GM23338 (cell line): Measurements from ENCODE around the gene COL9A1. TPM values are rescaled to one million over a fixed set of nuclear protein-coding genes. Genes with fewer than 3 reads are reported as not detected.

Experiments
- ATAC-seq: fragments of 200-7000 bp; cut with Tn5 transposase; 3 replicates; pipeline ENCODE4 v1.9.1; 2020
- DNase-seq: peaks from one replicate; pipeline ENCODE4 v3.0.0-alpha.2; 2015; ENCODE audit warnings: low spot score
- H2AFZ ChIP-seq: fragments of 200-600 bp; sonication (generic); 2 replicates; pipeline ENCODE4 v1.8.0; 2016; ENCODE audit warnings: antibody characterized with exemption, mild to moderate bottlenecking, moderate library complexity
- H3F3A ChIP-seq: fragments of 200-600 bp; sonication (generic); replicated peaks from 2 replicates; pipeline ENCODE4 v1.8.0; 2017; ENCODE audit warnings: antibody characterized with exemption, mixed run types, low read depth
- H3K27ac ChIP-seq: fragments of 200-600 bp; sonication (generic); 2 replicates; pipeline ENCODE4 v1.6.1; 2016; ENCODE audit warnings: low read depth
- H3K27me3 ChIP-seq: fragments of 200-600 bp; sonication (generic); 2 replicates; pipeline ENCODE4 v1.8.0; 2016; ENCODE audit warnings: mild to moderate bottlenecking, mixed run types, moderate library complexity; ENCODE audit not compliant: insufficient read depth
- H3K36me3 ChIP-seq: fragments of 200-600 bp; sonication (generic); 2 replicates; pipeline ENCODE4 v1.8.0; 2016; ENCODE audit warnings: mild to moderate bottlenecking; ENCODE audit not compliant: insufficient read depth
- H3K4me1 ChIP-seq: fragments of 200-600 bp; sonication (generic); 2 replicates; pipeline ENCODE4 v1.8.0; 2016; ENCODE audit warnings: mild to moderate bottlenecking, moderate library complexity; ENCODE audit not compliant: insufficient read depth
- H3K4me2 ChIP-seq: fragments of 200-600 bp; sonication (generic); 2 replicates; pipeline ENCODE4 v1.7.1; 2017; ENCODE audit warnings: mixed run types
- H3K4me3 ChIP-seq: fragments of 200-600 bp; sonication (generic); 2 replicates; pipeline ENCODE4 v1.6.1; 2016; ENCODE audit warnings: mixed run types
- H3K79me2 ChIP-seq: fragments of 200-600 bp; sonication (generic); replicated peaks from 2 replicates; pipeline ENCODE4 v1.8.0; 2017; ENCODE audit warnings: mild to moderate bottlenecking; ENCODE audit not compliant: insufficient read depth
- H3K9me2 ChIP-seq: fragments of 200-600 bp; sonication (generic); 2 replicates; pipeline ENCODE4 v1.8.0; 2017; ENCODE audit not compliant: insufficient read depth
- H4K20me1 ChIP-seq: fragments of 200-600 bp; sonication (generic); replicated peaks from 2 replicates; pipeline ENCODE4 v1.8.0; 2017; ENCODE audit warnings: mild to moderate bottlenecking; ENCODE audit not compliant: insufficient read depth
- H3K27ac Mint-ChIP-seq: 2 replicates; pipeline ENCODE4 v1.8.0; 2020; ENCODE audit warnings: inconsistent platforms, mild to moderate bottlenecking, moderate library complexity, mixed read lengths
- H3K27me3 Mint-ChIP-seq: 3 replicates; pipeline ENCODE4 v1.8.0; 2022; ENCODE audit warnings: low read depth, mild to moderate bottlenecking, moderate library complexity, mixed read lengths, inconsistent platforms; ENCODE audit not compliant: insufficient read depth, poor library complexity
- H3K36me3 Mint-ChIP-seq: 3 replicates; pipeline ENCODE4 v1.8.0; 2021; ENCODE audit warnings: low read depth, mild to moderate bottlenecking, inconsistent platforms, moderate library complexity, mixed read lengths
- H3K4me1 Mint-ChIP-seq: 3 replicates; pipeline ENCODE4 v1.8.0; 2020; ENCODE audit warnings: mild to moderate bottlenecking, inconsistent platforms, mixed read lengths
- H3K4me3 Mint-ChIP-seq: 3 replicates; pipeline ENCODE4 v1.8.0; 2021; ENCODE audit warnings: moderate library complexity, mild to moderate bottlenecking, inconsistent platforms, mixed read lengths
- H3K9me3 Mint-ChIP-seq: 3 replicates; pipeline ENCODE4 v1.8.0; 2020; ENCODE audit warnings: moderate library complexity, mild to moderate bottlenecking, inconsistent platforms, mixed read lengths
- CREB1 ChIP-seq: fragments of 250-450 bp; sonication (Bioruptor Pico); IDR thresholded peaks from 2 replicates; pipeline ENCODE4 v1.5.0; 2020; ENCODE audit warnings: low read depth, mild to moderate bottlenecking, moderate library complexity
- EZH2phosphoT487 ChIP-seq: fragments of 200-600 bp; sonication (generic); IDR thresholded peaks from one replicate; pipeline ENCODE4 v1.8.1; 2018; ENCODE audit warnings: antibody characterized with exemption; ENCODE audit not compliant: unreplicated experiment
- JUNB ChIP-seq: IDR thresholded peaks from one replicate; pipeline ENCODE4 v1.6.1; 2016; ENCODE audit warnings: antibody characterized with exemption; ENCODE audit not compliant: unreplicated experiment
- NANOG ChIP-seq: IDR thresholded peaks from 2 replicates; pipeline ENCODE4 v1.6.1; 2016; ENCODE audit warnings: antibody characterized with exemption, borderline replicate concordance
- POLR2AphosphoS5 ChIP-seq: IDR thresholded peaks from 2 replicates; pipeline ENCODE4 v1.6.1; 2016; ENCODE audit warnings: antibody characterized with exemption, low read depth
- STAT1 ChIP-seq: IDR thresholded peaks from one replicate; pipeline ENCODE4 v1.6.1; 2016; ENCODE audit warnings: antibody characterized with exemption; ENCODE audit not compliant: unreplicated experiment
- ZNF114 ChIP-seq: fragments of 250-450 bp; sonication (Bioruptor Pico); IDR thresholded peaks from 2 replicates; pipeline ENCODE4 v1.5.0; 2020; ENCODE audit warnings: mild to moderate bottlenecking, moderate library complexity
- ZNF331 ChIP-seq: fragments of 250-450 bp; sonication (Bioruptor Pico); IDR thresholded peaks from 2 replicates; pipeline ENCODE4 v1.5.0; 2020; ENCODE audit warnings: low read depth, mild to moderate bottlenecking, moderate library complexity
- polyA plus RNA-seq: library from polyadenylated mRNA; unstranded; fragments of >200 nt; fragmentation: Nextera tagmentation; extraction: Ambion mirVana; gene quantifications from 2 replicates; pipeline ENCODE4 v1.2.1, GENCODE V29; 2016
- total RNA-seq: library from RNA; depleted of rRNA; stranded (reverse); fragments of >200 nt; shearing (Covaris generic); gene quantifications from 2 replicates; pipeline ENCODE4 v1.2.3, GENCODE V29; 2014
- TF ChIP-seq, protein P1 (sequence below): IDR thresholded peaks from 2 replicates; pipeline ENCODE4 v1.6.1; 2016; ENCODE audit warnings: antibody characterized with exemption
- TF ChIP-seq, protein P2 (sequence below), 2 experiments: fragments of 200-600 bp in 1 of 2; sonication (generic) in 1 of 2; conservative IDR thresholded peaks; 2 replicates each; pipeline versions ENCODE4 v1.5.1 to v1.6.1; 2016 to 2017; ENCODE audit warnings: antibody characterized with exemption in 2 of 2, low read depth in 2 of 2, mild to moderate bottlenecking in 2 of 2, moderate library complexity in 1 of 2
- TF ChIP-seq, protein P3 (sequence below): fragments of 250-450 bp; sonication (Bioruptor Pico); IDR thresholded peaks from 2 replicates; pipeline ENCODE4 v1.5.0; 2020; ENCODE audit warnings: mild to moderate bottlenecking, moderate library complexity

The COL9A1 gene
- total and polyA plus RNA-seq, 2 experiments from 2014 or later, result 16.0 to 20.3 TPM

DNA sequence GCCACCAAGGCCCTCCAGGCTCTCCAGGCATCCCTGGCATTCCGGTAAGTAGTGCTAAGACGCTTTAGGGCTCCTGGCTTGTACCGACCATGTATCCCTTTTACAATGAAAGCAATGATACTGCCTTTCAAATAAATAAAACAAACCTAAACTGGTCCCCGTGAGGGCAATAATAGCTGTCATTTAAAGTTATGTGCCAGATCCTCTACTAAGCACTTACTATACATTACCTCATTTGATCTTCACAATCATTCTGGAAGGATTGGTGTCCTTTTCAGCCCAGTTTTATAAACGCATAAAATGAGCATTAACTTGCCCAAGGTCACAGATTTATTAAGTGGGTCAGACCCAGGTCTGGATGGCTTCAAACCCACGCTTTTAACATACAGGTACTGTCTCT, 114.7 kb downstream of the COL9A1 start (continued):
- TF ChIP-seq EZH2phosphoT487, result no peak
- no peak for TF ChIP-seq JUNB
- no peak for TF ChIP-seq NANOG
- TF ChIP-seq, protein P1, sequence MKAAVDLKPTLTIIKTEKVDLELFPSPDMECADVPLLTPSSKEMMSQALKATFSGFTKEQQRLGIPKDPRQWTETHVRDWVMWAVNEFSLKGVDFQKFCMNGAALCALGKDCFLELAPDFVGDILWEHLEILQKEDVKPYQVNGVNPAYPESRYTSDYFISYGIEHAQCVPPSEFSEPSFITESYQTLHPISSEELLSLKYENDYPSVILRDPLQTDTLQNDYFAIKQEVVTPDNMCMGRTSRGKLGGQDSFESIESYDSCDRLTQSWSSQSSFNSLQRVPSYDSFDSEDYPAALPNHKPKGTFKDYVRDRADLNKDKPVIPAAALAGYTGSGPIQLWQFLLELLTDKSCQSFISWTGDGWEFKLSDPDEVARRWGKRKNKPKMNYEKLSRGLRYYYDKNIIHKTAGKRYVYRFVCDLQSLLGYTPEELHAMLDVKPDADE, result no peak
- TF ChIP-seq STAT1, result no peak
- TF ChIP-seq, protein P2, sequence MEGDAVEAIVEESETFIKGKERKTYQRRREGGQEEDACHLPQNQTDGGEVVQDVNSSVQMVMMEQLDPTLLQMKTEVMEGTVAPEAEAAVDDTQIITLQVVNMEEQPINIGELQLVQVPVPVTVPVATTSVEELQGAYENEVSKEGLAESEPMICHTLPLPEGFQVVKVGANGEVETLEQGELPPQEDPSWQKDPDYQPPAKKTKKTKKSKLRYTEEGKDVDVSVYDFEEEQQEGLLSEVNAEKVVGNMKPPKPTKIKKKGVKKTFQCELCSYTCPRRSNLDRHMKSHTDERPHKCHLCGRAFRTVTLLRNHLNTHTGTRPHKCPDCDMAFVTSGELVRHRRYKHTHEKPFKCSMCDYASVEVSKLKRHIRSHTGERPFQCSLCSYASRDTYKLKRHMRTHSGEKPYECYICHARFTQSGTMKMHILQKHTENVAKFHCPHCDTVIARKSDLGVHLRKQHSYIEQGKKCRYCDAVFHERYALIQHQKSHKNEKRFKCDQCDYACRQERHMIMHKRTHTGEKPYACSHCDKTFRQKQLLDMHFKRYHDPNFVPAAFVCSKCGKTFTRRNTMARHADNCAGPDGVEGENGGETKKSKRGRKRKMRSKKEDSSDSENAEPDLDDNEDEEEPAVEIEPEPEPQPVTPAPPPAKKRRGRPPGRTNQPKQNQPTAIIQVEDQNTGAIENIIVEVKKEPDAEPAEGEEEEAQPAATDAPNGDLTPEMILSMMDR (conservative IDR thresholded peaks at IDR 0.05; ENCODE audit: low read depth in 2 of 2), result no peak

DNA sequence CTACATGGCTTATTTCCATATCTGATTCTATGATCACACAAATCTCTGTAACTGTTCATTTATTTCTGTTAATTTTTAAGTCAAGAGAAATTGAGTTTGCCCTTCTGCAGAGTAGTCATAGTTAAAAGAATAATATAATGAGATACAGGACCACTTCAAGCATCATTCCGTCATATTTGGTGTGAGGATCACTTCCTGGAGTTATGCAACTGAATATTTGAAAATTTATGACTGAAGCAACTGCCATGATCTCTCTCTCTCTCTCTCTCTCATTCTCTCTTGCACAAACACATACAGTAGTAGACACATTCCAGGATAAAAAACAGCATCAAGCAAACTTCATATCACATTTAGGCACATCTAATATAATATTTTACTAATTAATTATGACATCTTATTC, 116.4 kb downstream of the COL9A1 start:
- DNase-seq, result no peak
- peaks cover 1% of the 10 kb centered on the region for H3K27me3 Mint-ChIP-seq
- TF ChIP-seq CREB1 (no peak), POLR2AphosphoS5 (no peak), JUNB (no peak), NANOG (no peak), ZNF114 (CRISPR knock-in tag) (no peak), EZH2phosphoT487 (no peak), ZNF331 (CRISPR knock-in tag) (no peak)
- TF ChIP-seq, protein P1, result no peak
- TF ChIP-seq, protein P2 (conservative IDR thresholded peaks at IDR 0.05; ENCODE audit: low read depth in 2 of 2), result no peak
- TF ChIP-seq, protein P3, sequence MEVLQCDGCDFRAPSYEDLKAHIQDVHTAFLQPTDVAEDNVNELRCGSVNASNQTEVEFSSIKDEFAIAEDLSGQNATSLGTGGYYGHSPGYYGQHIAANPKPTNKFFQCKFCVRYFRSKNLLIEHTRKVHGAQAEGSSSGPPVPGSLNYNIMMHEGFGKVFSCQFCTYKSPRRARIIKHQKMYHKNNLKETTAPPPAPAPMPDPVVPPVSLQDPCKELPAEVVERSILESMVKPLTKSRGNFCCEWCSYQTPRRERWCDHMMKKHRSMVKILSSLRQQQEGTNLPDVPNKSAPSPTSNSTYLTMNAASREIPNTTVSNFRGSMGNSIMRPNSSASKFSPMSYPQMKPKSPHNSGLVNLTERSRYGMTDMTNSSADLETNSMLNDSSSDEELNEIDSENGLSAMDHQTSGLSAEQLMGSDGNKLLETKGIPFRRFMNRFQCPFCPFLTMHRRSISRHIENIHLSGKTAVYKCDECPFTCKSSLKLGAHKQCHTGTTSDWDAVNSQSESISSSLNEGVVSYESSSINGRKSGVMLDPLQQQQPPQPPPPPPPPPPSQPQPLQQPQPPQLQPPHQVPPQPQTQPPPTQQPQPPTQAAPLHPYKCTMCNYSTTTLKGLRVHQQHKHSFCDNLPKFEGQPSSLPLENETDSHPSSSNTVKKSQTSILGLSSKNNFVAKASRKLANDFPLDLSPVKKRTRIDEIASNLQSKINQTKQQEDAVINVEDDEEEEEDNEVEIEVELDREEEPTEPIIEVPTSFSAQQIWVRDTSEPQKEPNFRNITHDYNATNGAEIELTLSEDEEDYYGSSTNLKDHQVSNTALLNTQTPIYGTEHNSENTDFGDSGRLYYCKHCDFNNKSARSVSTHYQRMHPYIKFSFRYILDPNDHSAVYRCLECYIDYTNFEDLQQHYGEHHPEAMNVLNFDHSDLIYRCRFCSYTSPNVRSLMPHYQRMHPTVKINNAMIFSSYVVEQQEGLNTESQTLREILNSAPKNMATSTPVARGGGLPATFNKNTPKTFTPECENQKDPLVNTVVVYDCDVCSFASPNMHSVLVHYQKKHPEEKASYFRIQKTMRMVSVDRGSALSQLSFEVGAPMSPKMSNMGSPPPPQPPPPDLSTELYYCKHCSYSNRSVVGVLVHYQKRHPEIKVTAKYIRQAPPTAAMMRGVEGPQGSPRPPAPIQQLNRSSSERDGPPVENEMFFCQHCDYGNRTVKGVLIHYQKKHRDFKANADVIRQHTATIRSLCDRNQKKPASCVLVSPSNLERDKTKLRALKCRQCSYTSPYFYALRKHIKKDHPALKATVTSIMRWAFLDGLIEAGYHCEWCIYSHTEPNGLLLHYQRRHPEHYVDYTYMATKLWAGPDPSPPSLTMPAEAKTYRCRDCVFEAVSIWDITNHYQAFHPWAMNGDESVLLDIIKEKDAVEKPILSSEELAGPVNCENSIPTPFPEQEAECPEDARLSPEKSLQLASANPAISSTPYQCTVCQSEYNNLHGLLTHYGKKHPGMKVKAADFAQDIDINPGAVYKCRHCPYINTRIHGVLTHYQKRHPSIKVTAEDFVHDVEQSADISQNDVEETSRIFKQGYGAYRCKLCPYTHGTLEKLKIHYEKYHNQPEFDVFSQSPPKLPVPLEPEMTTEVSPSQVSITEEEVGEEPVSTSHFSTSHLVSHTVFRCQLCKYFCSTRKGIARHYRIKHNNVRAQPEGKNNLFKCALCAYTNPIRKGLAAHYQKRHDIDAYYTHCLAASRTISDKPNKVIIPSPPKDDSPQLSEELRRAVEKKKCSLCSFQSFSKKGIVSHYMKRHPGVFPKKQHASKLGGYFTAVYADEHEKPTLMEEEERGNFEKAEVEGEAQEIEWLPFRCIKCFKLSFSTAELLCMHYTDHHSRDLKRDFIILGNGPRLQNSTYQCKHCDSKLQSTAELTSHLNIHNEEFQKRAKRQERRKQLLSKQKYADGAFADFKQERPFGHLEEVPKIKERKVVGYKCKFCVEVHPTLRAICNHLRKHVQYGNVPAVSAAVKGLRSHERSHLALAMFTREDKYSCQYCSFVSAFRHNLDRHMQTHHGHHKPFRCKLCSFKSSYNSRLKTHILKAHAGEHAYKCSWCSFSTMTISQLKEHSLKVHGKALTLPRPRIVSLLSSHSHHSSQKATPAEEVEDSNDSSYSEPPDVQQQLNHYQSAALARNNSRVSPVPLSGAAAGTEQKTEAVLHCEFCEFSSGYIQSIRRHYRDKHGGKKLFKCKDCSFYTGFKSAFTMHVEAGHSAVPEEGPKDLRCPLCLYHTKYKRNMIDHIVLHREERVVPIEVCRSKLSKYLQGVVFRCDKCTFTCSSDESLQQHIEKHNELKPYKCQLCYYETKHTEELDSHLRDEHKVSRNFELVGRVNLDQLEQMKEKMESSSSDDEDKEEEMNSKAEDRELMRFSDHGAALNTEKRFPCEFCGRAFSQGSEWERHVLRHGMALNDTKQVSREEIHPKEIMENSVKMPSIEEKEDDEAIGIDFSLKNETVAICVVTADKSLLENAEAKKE (CRISPR knock-in tag), result no peak

More for the DNA sequence above, 116.4 kb downstream of the COL9A1 start:
- H3F3A ChIP-seq, result no peaks in the 10 kb centered on the region
- Mint-ChIP-seq H3K27ac (no peak overlapping the region), H3K36me3 (no peaks in the 10 kb centered on the region), H3K4me1 (no peaks in the 10 kb centered on the region), H3K9me3 (no peaks in the 10 kb centered on the region), H3K4me3 (no peak overlapping the region)
- H3K36me3 ChIP-seq, result no peaks in the 10 kb centered on the region
- H2AFZ ChIP-seq, result no peak overlapping the region
- ATAC-seq, result no peak
- H3K79me2 ChIP-seq, result no peaks in the 10 kb centered on the region
- no peak overlapping the region for H3K4me3 ChIP-seq
- H3K27me3 ChIP-seq, result no peaks in the 10 kb centered on the region
- H3K4me1 ChIP-seq, result no peaks in the 10 kb centered on the region
- H3K4me2 ChIP-seq, result no peak overlapping the region
- H3K9me2 ChIP-seq, result 0 out of 2 replicates have a peak, but pooled peaks cover 5% of the 10 kb centered on the region
- H4K20me1 ChIP-seq, result no peaks in the 10 kb centered on the region
- H3K27ac ChIP-seq, result no peak overlapping the region
